ENCODE measurements around the gene NOMO2.
"Not testable (repeated sequence)": the region's sequence is repeated elsewhere in the genome, so short reads cannot be mapped to it uniquely, and the experiment has no call there.

- TF ChIP-seq EZH2phosphoT487 (IDR thresholded peaks at IDR 0.05; ENCODE audit: low read depth); CTCF (IDR thresholded peaks at IDR 0.05; ENCODE audit: low read depth, low read length): not testable (repeated sequence)
Observed at GRCh38 chr16:18387767-18388166, 174.1 kb downstream of the NOMO2 start.

Measured in OCI-LY3 (cell line).